ENCODE measurements around the gene MS4A8. TPM values are rescaled to one million over a fixed set of nuclear protein-coding genes. Genes with fewer than 3 reads are reported as not detected.

MS4A8 gene
- total RNA-seq, 1 experiment from 2014 or later, result not detected

DNA sequence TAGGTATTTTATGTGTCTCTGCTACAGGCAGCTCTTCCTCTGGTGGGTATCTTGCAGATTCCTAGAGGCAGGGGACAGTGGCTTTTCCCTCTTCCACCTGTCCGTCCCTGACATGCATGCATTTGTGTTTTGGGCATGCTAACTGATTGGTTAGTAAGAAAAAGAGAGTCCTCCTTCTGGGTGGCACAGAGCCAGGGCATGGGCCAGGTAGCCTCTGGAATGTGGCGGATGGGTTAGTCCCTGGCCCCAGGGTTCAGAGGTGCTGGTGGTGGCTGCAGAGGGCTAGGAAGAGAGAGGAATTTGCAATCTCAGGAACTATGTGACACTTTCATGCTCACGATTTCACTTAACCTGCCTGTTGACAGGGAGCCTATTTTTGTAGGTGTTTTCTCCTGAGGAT lies 51.5 kb downstream of the MS4A8 start:
- Mint-ChIP-seq H3K27ac (no peak overlapping the region), H3K4me3 (no peak overlapping the region), H3K36me3 (ENCODE audit: insufficient read depth in 1 of 3, low read depth in 3 of 3) (no peaks in the 10 kb centered on the region; a peak in 2 of 7 replicates), H3K27me3 (ENCODE audit: low read depth) (peaks cover 8% of the 10 kb centered on the region), H3K4me1 (peaks cover 0 to 3% of the 10 kb centered on the region in 2 experiments; a peak in 1 of 4 replicates), H3K9me3 (peaks cover 0 to 4% of the 10 kb centered on the region in 2 experiments; a peak in 2 of 5 replicates)
- no peak overlapping the region for H2BK120ac ChIP-seq (ENCODE audit: low read depth, low read length, poor library complexity, severe bottlenecking)
- no peak overlapping the region for H3K4ac ChIP-seq (ENCODE audit: low read depth, low read length)
- H3K9ac ChIP-seq (ENCODE audit: extremely low read depth, insufficient read length, low read length), result no peak overlapping the region
- TF ChIP-seq, protein P1, sequence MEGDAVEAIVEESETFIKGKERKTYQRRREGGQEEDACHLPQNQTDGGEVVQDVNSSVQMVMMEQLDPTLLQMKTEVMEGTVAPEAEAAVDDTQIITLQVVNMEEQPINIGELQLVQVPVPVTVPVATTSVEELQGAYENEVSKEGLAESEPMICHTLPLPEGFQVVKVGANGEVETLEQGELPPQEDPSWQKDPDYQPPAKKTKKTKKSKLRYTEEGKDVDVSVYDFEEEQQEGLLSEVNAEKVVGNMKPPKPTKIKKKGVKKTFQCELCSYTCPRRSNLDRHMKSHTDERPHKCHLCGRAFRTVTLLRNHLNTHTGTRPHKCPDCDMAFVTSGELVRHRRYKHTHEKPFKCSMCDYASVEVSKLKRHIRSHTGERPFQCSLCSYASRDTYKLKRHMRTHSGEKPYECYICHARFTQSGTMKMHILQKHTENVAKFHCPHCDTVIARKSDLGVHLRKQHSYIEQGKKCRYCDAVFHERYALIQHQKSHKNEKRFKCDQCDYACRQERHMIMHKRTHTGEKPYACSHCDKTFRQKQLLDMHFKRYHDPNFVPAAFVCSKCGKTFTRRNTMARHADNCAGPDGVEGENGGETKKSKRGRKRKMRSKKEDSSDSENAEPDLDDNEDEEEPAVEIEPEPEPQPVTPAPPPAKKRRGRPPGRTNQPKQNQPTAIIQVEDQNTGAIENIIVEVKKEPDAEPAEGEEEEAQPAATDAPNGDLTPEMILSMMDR (conservative IDR thresholded peaks at IDR 0.05), result no peak
- no peak overlapping the region for H3K27ac ChIP-seq (ENCODE audit: insufficient read length, low read depth, low read length)
- H3K4me2 ChIP-seq (ENCODE audit: insufficient read depth, insufficient read length, low read length), result no peak overlapping the region
- no peak overlapping the region for H4K5ac ChIP-seq (ENCODE audit: insufficient read length, low read depth, low read length)
- no peak overlapping the region for H3K56ac ChIP-seq (ENCODE audit: insufficient read length, low read depth, low read length)
- no peak overlapping the region for H2BK15ac ChIP-seq (ENCODE audit: low read depth, low read length)
- no peak for DNase-seq
- H4K91ac ChIP-seq (ENCODE audit: insufficient read length, low read depth, low read length), result no peak overlapping the region
- no peak overlapping the region for H3T11ph ChIP-seq (ENCODE audit: low read length)
- H2AK5ac ChIP-seq (ENCODE audit: insufficient read length, low read length), result no peak overlapping the region
- H2BK20ac ChIP-seq (ENCODE audit: low read depth, low read length, poor library complexity, severe bottlenecking), result no peak overlapping the region
- no peaks in the 10 kb centered on the region for H3K79me1 ChIP-seq (ENCODE audit: insufficient read depth, low read depth, low read length, poor library complexity, severe bottlenecking)
- H3K27me3 ChIP-seq (ENCODE audit: insufficient read depth, low read length), result no peaks in the 10 kb centered on the region; the same call in 1 of the 2 replicates
- H2AFZ ChIP-seq (ENCODE audit: low read length), result no peak overlapping the region
- H2BK12ac ChIP-seq (ENCODE audit: insufficient read length, low read depth, low read length), result no peak overlapping the region
- H3K23me2 ChIP-seq (ENCODE audit: insufficient read length, low read depth, low read length, poor library complexity, severe bottlenecking), result no peaks in the 10 kb centered on the region
- H3K9me3 ChIP-seq (ENCODE audit: control insufficient read depth, low read depth, low read length), result no peaks in the 10 kb centered on the region
- no peaks in the 10 kb centered on the region for H3K79me2 ChIP-seq (ENCODE audit: insufficient read depth, low read length)
- H4K8ac ChIP-seq (replicated peaks; ENCODE audit: insufficient read length, low read depth, low read length), result no peak overlapping the region
- H3K14ac ChIP-seq (ENCODE audit: insufficient read depth, low read length), result no peak overlapping the region
- no peak overlapping the region for H3K18ac ChIP-seq (ENCODE audit: insufficient read length, low read depth, low read length)
- no peak overlapping the region for H2BK5ac ChIP-seq (ENCODE audit: insufficient read length, low read length)
- WGBS (ENCODE audit: extremely low coverage, insufficient read length, low lambda C conversion rate), result no CpG with 5 or more reads among the region's 3 CpGs
- no peak overlapping the region for H3K23ac ChIP-seq (ENCODE audit: insufficient read length, low read depth, low read length)
- H3K4me1 ChIP-seq (ENCODE audit: insufficient read depth, low read length), result no peaks in the 10 kb centered on the region
- H4K20me1 ChIP-seq (ENCODE audit: control insufficient read depth, insufficient read depth, insufficient read length), result no peaks in the 10 kb centered on the region
